K562 (cell line): ENCODE data around the gene GPN3. TPM values are rescaled to one million over a fixed set of nuclear protein-coding genes. Genes with fewer than 3 reads are reported as not detected.

ENCODE experiments used
- ADNP ChIP-seq: fragments of 200-800 bp; sonication (Bioruptor generic); IDR thresholded peaks from 2 replicates; pipeline ENCODE4 v1.6.1; 2016; ENCODE audit warnings: missing genetic modification characterization, missing compliant biosample characterization
- ARID1B ChIP-seq: fragments of 450-650 bp; IDR thresholded peaks from 2 replicates; pipeline ENCODE4 v1.6.1; 2016; ENCODE audit warnings: antibody characterized with exemption, mild to moderate bottlenecking, inconsistent platforms
- ARID2 ChIP-seq: fragments of 450-650 bp; IDR thresholded peaks from 2 replicates; pipeline ENCODE4 v1.6.1; 2017; ENCODE audit warnings: antibody characterized with exemption, mild to moderate bottlenecking
- ARNT ChIP-seq, 2 experiments: fragments of 450-650 bp; IDR thresholded peaks; 2 replicates each; pipeline ENCODE4 v1.6.1; 2016; ENCODE audit warnings: mild to moderate bottlenecking in 1 of 2
- CXXC5 ChIP-seq: fragments of 250-450 bp; sonication (Bioruptor Pico); IDR thresholded peaks from 2 replicates; pipeline ENCODE4 v1.8.0; 2022; ENCODE audit warnings: inconsistent platforms, mild to moderate bottlenecking, moderate library complexity
- DACH1 ChIP-seq: fragments of 450-650 bp; IDR thresholded peaks from 2 replicates; pipeline ENCODE4 v1.6.1; 2018; ENCODE audit not compliant: partially characterized antibody
- EHMT2 ChIP-seq: fragments of 450-650 bp; IDR thresholded peaks from 2 replicates; pipeline ENCODE4 v1.6.1; 2018; ENCODE audit warnings: antibody characterized with exemption
- FOXM1 ChIP-seq, 2 experiments: fragments of 450-650 bp in 1 of 2; sonication (generic) in 1 of 2; formaldehyde crosslinking in 1 of 2; IDR thresholded peaks; 2 replicates each; pipeline versions ENCODE4 v1.6.1 to v1.9.0; 2017 to 2022; ENCODE audit warnings: low read depth in 2 of 2, mild to moderate bottlenecking in 2 of 2, missing genetic modification reagents in 1 of 2, moderate library complexity in 1 of 2
- HDAC1 ChIP-seq, 2 experiments: fragments of 450-650 bp; IDR thresholded peaks; 2 replicates each; pipeline ENCODE4 v1.6.1; 2016 to 2017; ENCODE audit warnings: inconsistent platforms in 1 of 2, mild to moderate bottlenecking in 1 of 2, moderate library complexity in 1 of 2
- HDAC3 ChIP-seq: fragments of 450-650 bp; IDR thresholded peaks from 2 replicates; pipeline ENCODE4 v1.6.1; 2018; ENCODE audit warnings: borderline replicate concordance, mild to moderate bottlenecking, moderate library complexity; ENCODE audit not compliant: partially characterized antibody
- KAT8 ChIP-seq: fragments of 450-650 bp; IDR thresholded peaks from 2 replicates; pipeline ENCODE4 v1.6.1; 2016; ENCODE audit warnings: low read depth, mild to moderate bottlenecking
- PHB2 ChIP-seq: fragments of 450-650 bp; IDR thresholded peaks from 2 replicates; pipeline ENCODE4 v1.6.1; 2017; ENCODE audit warnings: low read depth
- PML ChIP-seq: IDR thresholded peaks from 2 replicates; pipeline ENCODE4 v1.6.1; 2012; ENCODE audit warnings: low read length, inconsistent platforms
- RCOR1 ChIP-seq, 2 experiments: IDR thresholded peaks; 2 replicates each; pipeline ENCODE4 v1.6.1; 2012; ENCODE audit warnings: low read depth in 2 of 2, low read length in 2 of 2, borderline replicate concordance in 1 of 2, improper control_type of control experiment in 1 of 2
- RNF2 ChIP-seq: sonication (generic); IDR thresholded peaks from 2 replicates; pipeline ENCODE4 v1.6.1; 2016
- SMAD4 ChIP-seq: fragments of 250-450 bp; sonication (Bioruptor Pico); conservative IDR thresholded peaks from 2 replicates; pipeline ENCODE4 v1.8.0; 2021; ENCODE audit warnings: inconsistent platforms, mild to moderate bottlenecking, moderate library complexity
- SNIP1 ChIP-seq: fragments of 450-650 bp; IDR thresholded peaks from 2 replicates; pipeline ENCODE4 v1.7.1; 2017; ENCODE audit warnings: low read depth, mild to moderate bottlenecking
- SOX6 ChIP-seq: fragments of 450-650 bp; IDR thresholded peaks from 2 replicates; pipeline ENCODE4 v1.6.1; 2014; ENCODE audit warnings: mild to moderate bottlenecking
- SREBF2 ChIP-seq: sonication (generic); formaldehyde crosslinking; IDR thresholded peaks from 2 replicates; pipeline ENCODE4 v1.4.0; 2020; ENCODE audit warnings: mild to moderate bottlenecking, missing genetic modification reagents
- STAT5A ChIP-seq: IDR thresholded peaks from 2 replicates; pipeline ENCODE4 v1.6.1; 2012; ENCODE audit warnings: low read length, inconsistent platforms, borderline replicate concordance
- TAF7 ChIP-seq: fragments of 450-650 bp; IDR thresholded peaks from 2 replicates; pipeline ENCODE4 v1.6.1; 2016; ENCODE audit warnings: missing genetic modification characterization, missing compliant biosample characterization
- TAL1 ChIP-seq: fragments of 450-650 bp; IDR thresholded peaks from 2 replicates; pipeline ENCODE4 v1.6.1; 2016; ENCODE audit warnings: mild to moderate bottlenecking
- TBL1XR1 ChIP-seq, 2 experiments: IDR thresholded peaks; 2 replicates each; pipeline ENCODE4 v1.6.1; 2012; ENCODE audit warnings: improper control_type of control experiment in 2 of 2, low read length in 2 of 2, mild to moderate bottlenecking in 1 of 2
- TCF3 ChIP-seq: sonication (generic); formaldehyde crosslinking; IDR thresholded peaks from 2 replicates; pipeline ENCODE4 v1.4.0; 2020; ENCODE audit warnings: mild to moderate bottlenecking, missing genetic modification reagents
- XRCC5 ChIP-seq: fragments of 200-400 bp; formaldehyde crosslinking; IDR thresholded peaks from 2 replicates; pipeline ENCODE4 v1.6.1; 2017; ENCODE audit warnings: low read depth, mild to moderate bottlenecking, low read length
- ZBED1 ChIP-seq: IDR thresholded peaks from 2 replicates; pipeline ENCODE4 v1.6.1; 2014
- ZNF263 ChIP-seq: sonication (generic); formaldehyde crosslinking; IDR thresholded peaks from 2 replicates; pipeline ENCODE4 v1.8.0; 2022; ENCODE audit warnings: mild to moderate bottlenecking, missing genetic modification reagents, borderline replicate concordance
- ZNF766 ChIP-seq: fragments of 200-800 bp; sonication (Bioruptor generic); conservative IDR thresholded peaks from 2 replicates; pipeline ENCODE4 v1.6.1; 2016; ENCODE audit warnings: missing genetic modification characterization, missing compliant biosample characterization
- polyA plus RNA-seq, 8 experiments: library from polyadenylated mRNA; depleted of rRNA in 4 of 8; stranded (reverse) in 5 of 8; unstranded in 3 of 8; fragments of >200 nt; fragmentation: Nextera tagmentation in 2 of 8; fragmentation: Illumina TruSeq in 1 of 8; extraction: Ambion mirVana in 2 of 8; extraction: Trizol in 1 of 8; gene quantifications; 2 replicates each; pipeline versions ENCODE4 v1.2.1 to v1.2.3, GENCODE V29; 2011 to 2014; ENCODE audit warnings: inconsistent platforms in 1 of 8, missing spikeins in 1 of 8
- total RNA-seq, 7 experiments: library from RNA; depleted of rRNA in 6 of 7; stranded (reverse); fragments of >200 nt in 6 of 7; fragmentation: Illumina TruSeq in 2 of 7; extraction: Trizol in 2 of 7; gene quantifications; 2 replicates each; pipeline versions ENCODE4 v1.2.1 to v1.2.3, GENCODE V29; 2011 to 2021; ENCODE audit warnings: low replicate concordance in 1 of 7
- TF ChIP-seq, protein P1 (sequence below): fragments of 450-650 bp; IDR thresholded peaks from 2 replicates; pipeline ENCODE4 v1.6.1; 2016; ENCODE audit warnings: low read depth, mild to moderate bottlenecking, moderate library complexity
- TF ChIP-seq, protein P2 (sequence below): fragments of 200-800 bp; sonication (Bioruptor generic); IDR thresholded peaks from 2 replicates; pipeline ENCODE4 v1.6.1; 2017; ENCODE audit warnings: missing genetic modification characterization, missing compliant biosample characterization

The GPN3 gene
- total and polyA plus RNA-seq, 9 of the 15 experiments (the other 6 are each of a cell fraction or from before 2014, with no cell fraction given), result 35.8 to 123 (median 64.2) TPM

DNA sequence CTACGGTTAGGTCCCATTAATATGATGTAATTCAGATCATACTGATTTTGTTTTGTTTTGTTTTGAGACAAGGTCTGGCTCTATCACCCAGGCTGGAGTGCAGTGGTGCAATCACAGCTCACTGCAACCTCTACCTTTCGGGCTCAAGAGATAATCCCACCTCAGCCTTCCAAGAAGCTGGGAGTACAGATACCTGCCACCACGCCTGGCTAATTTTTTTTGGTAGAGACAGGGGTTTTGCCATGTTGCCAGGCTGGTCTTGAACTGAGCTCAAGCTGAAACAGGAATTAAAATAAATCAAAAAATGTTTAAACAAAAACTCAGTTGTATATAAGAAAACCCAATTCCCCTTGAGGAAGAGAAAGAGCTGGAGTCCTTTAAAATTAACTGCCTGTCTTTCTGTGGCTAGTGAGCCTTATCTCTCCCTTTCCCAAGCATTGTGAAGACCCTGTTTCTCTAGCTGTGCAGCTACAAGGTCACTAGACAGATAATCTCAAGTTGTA lies 46.8 kb downstream of the GPN3 start (continued):
- TF ChIP-seq CXXC5 (CRISPR knock-in tag), result peak; percentile 38; the same call in 1 of the 2 replicates
- TF ChIP-seq, protein P1, sequence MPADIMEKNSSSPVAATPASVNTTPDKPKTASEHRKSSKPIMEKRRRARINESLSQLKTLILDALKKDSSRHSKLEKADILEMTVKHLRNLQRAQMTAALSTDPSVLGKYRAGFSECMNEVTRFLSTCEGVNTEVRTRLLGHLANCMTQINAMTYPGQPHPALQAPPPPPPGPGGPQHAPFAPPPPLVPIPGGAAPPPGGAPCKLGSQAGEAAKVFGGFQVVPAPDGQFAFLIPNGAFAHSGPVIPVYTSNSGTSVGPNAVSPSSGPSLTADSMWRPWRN, result 0 out of 2 replicates have a peak, but pooled peaks have one; percentile 47
- TF ChIP-seq ARID2, result no peak
- TF ChIP-seq STAT5A, result peak; percentile 47; the same call in 1 of the 2 replicates
- peak; percentile 56; the same call in 1 of the 2 replicates for TF ChIP-seq PML
- peak; percentile 90 for TF ChIP-seq TAL1
- peak; percentile 71 for TF ChIP-seq FOXM1 (IDR thresholded peaks at IDR 0.05; ENCODE audit: low read depth)
- no peak for TF ChIP-seq FOXM1 (CRISPR knock-in tag; IDR thresholded peaks at IDR 0.05; ENCODE audit: low read depth)
- TF ChIP-seq RCOR1 (IDR thresholded peaks at IDR 0.05; ENCODE audit: borderline replicate concordance in 1 of 2, low read depth in 2 of 2, low read length in 2 of 2), result peak; percentile 62 to 93; a peak in 3 of 4 replicates
- TF ChIP-seq TCF3 (CRISPR knock-in tag), result peak; percentile 85
- TF ChIP-seq, protein P2, sequence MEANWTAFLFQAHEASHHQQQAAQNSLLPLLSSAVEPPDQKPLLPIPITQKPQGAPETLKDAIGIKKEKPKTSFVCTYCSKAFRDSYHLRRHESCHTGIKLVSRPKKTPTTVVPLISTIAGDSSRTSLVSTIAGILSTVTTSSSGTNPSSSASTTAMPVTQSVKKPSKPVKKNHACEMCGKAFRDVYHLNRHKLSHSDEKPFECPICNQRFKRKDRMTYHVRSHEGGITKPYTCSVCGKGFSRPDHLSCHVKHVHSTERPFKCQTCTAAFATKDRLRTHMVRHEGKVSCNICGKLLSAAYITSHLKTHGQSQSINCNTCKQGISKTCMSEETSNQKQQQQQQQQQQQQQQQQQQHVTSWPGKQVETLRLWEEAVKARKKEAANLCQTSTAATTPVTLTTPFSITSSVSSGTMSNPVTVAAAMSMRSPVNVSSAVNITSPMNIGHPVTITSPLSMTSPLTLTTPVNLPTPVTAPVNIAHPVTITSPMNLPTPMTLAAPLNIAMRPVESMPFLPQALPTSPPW (CRISPR knock-in tag), result peak; percentile 30; the same call in 1 of the 2 replicates
- TF ChIP-seq HDAC3, result peak; percentile 54
- TF ChIP-seq SMAD4, result peak; percentile 68
- peak in 1 of 2 experiments; percentile 62; a peak in 1 of 4 replicates for TF ChIP-seq ARNT (IDR thresholded peaks at IDR 0.05)
- peak; percentile 49; the same call in 1 of the 2 replicates for TF ChIP-seq PHB2
- peak; percentile 61; the same call in 1 of the 2 replicates for TF ChIP-seq ZNF766
- no peak for TF ChIP-seq SREBF2
- TF ChIP-seq HDAC1 (IDR thresholded peaks at IDR 0.05), result peak in 1 of 2 experiments; percentile 91; a peak in 2 of 4 replicates
- no peak for TF ChIP-seq ZBED1
- no peak for TF ChIP-seq KAT8
- TF ChIP-seq ARID1B, result peak; percentile 93
- peak; percentile 80 for TF ChIP-seq SOX6
- no peak for TF ChIP-seq EHMT2
- no peak for TF ChIP-seq RNF2
- no peak for TF ChIP-seq XRCC5
- TF ChIP-seq TAF7 (tag), result no peak
- TF ChIP-seq DACH1, result no peak
- TF ChIP-seq TBL1XR1 (IDR thresholded peaks at IDR 0.05; ENCODE audit: low read length in 2 of 2), result 0 out of 4 replicates have a peak, but pooled peaks of 1 of the 2 experiments have one; percentile 52
- no peak for TF ChIP-seq SNIP1
- TF ChIP-seq ZNF263 (CRISPR knock-in tag), result no peak
- peak; percentile 62 for TF ChIP-seq ADNP
